Caco-2 (cell line): ENCODE data around the gene PKHD1. TPM values are rescaled to one million over a fixed set of nuclear protein-coding genes. Genes with fewer than 3 reads are reported as not detected.

Experiments
- BruUV-seq: library from RNA; stranded (reverse); fragments of 400-500 nt; replicated peaks from 2 replicates; lab custom pipeline; 2021; lab: Mats Ljungman, UMichigan
- CTCF ChIA-PET: fragments of 300-600 bp; sonication (Branson Sonifier 250); formaldehyde crosslinking; loops from one replicate; lab custom pipeline; 2022; ENCODE audit warnings: antibody characterized with exemption; lab: Charles Lee
- POLR2A ChIA-PET: fragments of 300-600 bp; sonication (Branson Sonifier 250); formaldehyde crosslinking; loops from one replicate; lab custom pipeline; 2022; ENCODE audit warnings: antibody characterized with exemption; lab: Charles Lee
- DNase-seq, 2 experiments: peaks; one replicate each; pipeline versions ENCODE4 v3.0.0 to v3.0.0-alpha.2; 2020 to 2022
- H3K27me3 ChIP-seq: replicated peaks from 2 replicates; pipeline ENCODE4 v1.6.0; 2011; ENCODE audit warnings: low read length; ENCODE audit not compliant: control insufficient read depth, insufficient read depth
- H3K36me3 ChIP-seq: 2 replicates; pipeline ENCODE4 v1.5.1; 2011; ENCODE audit warnings: low read length; ENCODE audit not compliant: control insufficient read depth, insufficient read depth
- H3K4me1 ChIP-seq: fragments of 250-450 bp; sonication (Bioruptor Pico); 2 replicates; pipeline ENCODE4 v1.5.1; 2020; ENCODE audit warnings: mild to moderate bottlenecking
- H3K4me3 ChIP-seq: 2 replicates; pipeline ENCODE4 v1.5.1; 2011; ENCODE audit warnings: low read depth, mild to moderate bottlenecking, control low read depth, low read length
- H3K9me3 ChIP-seq: fragments of 250-450 bp; sonication (Bioruptor Pico); 2 replicates; pipeline ENCODE4 v1.5.1; 2020; ENCODE audit warnings: mild to moderate bottlenecking, moderate library complexity
- H3K27ac Mint-ChIP-seq: one replicate; pipeline ENCODE4 v1.8.0; 2022; ENCODE audit warnings: mixed read lengths; ENCODE audit not compliant: unreplicated experiment
- H3K27me3 Mint-ChIP-seq: one replicate; pipeline ENCODE4 v1.8.0; 2022; ENCODE audit warnings: mixed read lengths; ENCODE audit not compliant: insufficient read depth, unreplicated experiment
- H3K36me3 Mint-ChIP-seq: one replicate; pipeline ENCODE4 v1.8.0; 2022; ENCODE audit warnings: mild to moderate bottlenecking, mixed read lengths; ENCODE audit not compliant: insufficient read depth, unreplicated experiment
- H3K4me1 Mint-ChIP-seq: one replicate; pipeline ENCODE4 v1.8.0; 2022; ENCODE audit warnings: low read depth, mixed read lengths; ENCODE audit not compliant: unreplicated experiment
- H3K4me3 Mint-ChIP-seq: one replicate; pipeline ENCODE4 v1.8.0; 2022; ENCODE audit warnings: mild to moderate bottlenecking, moderate library complexity, mixed read lengths; ENCODE audit not compliant: unreplicated experiment
- H3K9me3 Mint-ChIP-seq: one replicate; pipeline ENCODE4 v1.8.0; 2022; ENCODE audit warnings: mixed read lengths; ENCODE audit not compliant: unreplicated experiment
- intact Hi-C: fragments of 100-400 bp; cut with micrococcal nuclease; formaldehyde crosslinking; loops from one replicate; pipeline ENCODE4 v1.10.0; 2022; ENCODE audit not compliant: unreplicated experiment
- total RNA-seq: library from RNA; stranded (reverse); gene quantifications from 2 replicates; pipeline ENCODE4 v1.2.3, GENCODE V29; 2022
- TF ChIP-seq, protein P1 (sequence below), 2 experiments: fragments of 200-600 bp in 1 of 2; IDR thresholded peaks; 1 replicate in 1 of 2; 2 replicates in 1 of 2; pipeline versions ENCODE4 v1.5.1 to v1.8.0; 2011 to 2022; ENCODE audit warnings: antibody characterized with exemption in 1 of 2, control low read depth in 1 of 2, inconsistent platforms in 1 of 2, low read depth in 1 of 2, low read length in 1 of 2, mild to moderate bottlenecking in 1 of 2, moderate library complexity in 1 of 2; ENCODE audit not compliant: insufficient read depth in 1 of 2, severe bottlenecking in 1 of 2, unreplicated experiment in 1 of 2

The PKHD1 gene
- total RNA-seq, 1 experiment from 2014 or later: 3.3 TPM

DNA sequence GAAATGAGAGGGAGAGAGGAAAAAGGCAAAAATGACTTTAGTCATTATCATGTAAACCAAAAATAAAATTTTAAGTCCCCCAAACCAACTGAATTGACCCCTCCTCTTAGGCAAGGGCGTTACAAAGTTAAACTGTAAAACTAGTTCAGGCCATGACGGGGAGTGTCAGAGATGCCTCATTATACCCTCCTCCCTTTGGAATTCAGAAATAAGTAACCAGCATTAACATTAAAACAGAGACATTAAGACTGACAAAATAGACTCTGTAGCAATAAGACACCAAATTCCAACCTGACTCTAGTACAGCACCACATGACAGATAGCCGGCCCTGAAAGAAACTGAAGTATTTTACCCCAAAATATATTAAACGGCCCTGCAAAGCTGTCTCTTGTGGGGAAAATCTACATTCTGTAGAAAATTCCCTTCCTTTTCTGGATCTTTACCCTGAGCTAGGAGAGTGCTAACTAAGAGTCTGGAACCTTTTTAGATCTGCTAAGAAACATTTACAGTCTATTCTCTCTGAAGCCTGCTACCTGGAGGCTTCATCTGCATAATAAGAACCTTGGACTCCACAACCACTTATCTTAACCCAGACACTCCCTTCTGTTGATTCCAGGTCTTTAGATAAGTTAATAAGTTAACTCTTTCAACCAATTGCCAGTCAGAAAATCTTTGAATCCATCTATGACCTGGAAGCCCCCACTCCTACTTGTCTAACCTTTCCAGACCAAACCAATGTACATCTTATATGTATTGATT, 150.7 kb downstream of the PKHD1 start:
- Histone ChIP-seq H3K4me1 (0 out of 2 replicates have a peak, but pooled peaks cover 7% of the 10 kb centered on the region), H3K27me3 (no peaks in the 10 kb centered on the region), H3K36me3 (no peaks in the 10 kb centered on the region), H3K4me3 (no peak overlapping the region), H3K9me3 (no peaks in the 10 kb centered on the region)
- TF ChIP-seq, protein P1, sequence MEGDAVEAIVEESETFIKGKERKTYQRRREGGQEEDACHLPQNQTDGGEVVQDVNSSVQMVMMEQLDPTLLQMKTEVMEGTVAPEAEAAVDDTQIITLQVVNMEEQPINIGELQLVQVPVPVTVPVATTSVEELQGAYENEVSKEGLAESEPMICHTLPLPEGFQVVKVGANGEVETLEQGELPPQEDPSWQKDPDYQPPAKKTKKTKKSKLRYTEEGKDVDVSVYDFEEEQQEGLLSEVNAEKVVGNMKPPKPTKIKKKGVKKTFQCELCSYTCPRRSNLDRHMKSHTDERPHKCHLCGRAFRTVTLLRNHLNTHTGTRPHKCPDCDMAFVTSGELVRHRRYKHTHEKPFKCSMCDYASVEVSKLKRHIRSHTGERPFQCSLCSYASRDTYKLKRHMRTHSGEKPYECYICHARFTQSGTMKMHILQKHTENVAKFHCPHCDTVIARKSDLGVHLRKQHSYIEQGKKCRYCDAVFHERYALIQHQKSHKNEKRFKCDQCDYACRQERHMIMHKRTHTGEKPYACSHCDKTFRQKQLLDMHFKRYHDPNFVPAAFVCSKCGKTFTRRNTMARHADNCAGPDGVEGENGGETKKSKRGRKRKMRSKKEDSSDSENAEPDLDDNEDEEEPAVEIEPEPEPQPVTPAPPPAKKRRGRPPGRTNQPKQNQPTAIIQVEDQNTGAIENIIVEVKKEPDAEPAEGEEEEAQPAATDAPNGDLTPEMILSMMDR (IDR thresholded peaks at IDR 0.05; ENCODE audit: insufficient read depth in 1 of 2, low read depth in 1 of 2, low read length in 1 of 2, severe bottlenecking in 1 of 2, unreplicated experiment in 1 of 2): no peak
- intact Hi-C loops: no loop called here
- H3K36me3 Mint-ChIP-seq: no peaks in the 10 kb centered on the region
- peaks cover 14% of the 10 kb centered on the region for H3K9me3 Mint-ChIP-seq
- BruUV-seq: no TSS peak
- no peak overlapping the region for H3K27ac Mint-ChIP-seq
- no peaks in the 10 kb centered on the region for H3K27me3 Mint-ChIP-seq
- DNase-seq: no peak
- H3K4me1 Mint-ChIP-seq: no peaks in the 10 kb centered on the region
- POLR2A ChIA-PET: no interaction called here
- CTCF ChIA-PET: no interaction called here
- H3K4me3 Mint-ChIP-seq: no peak overlapping the region

DNA sequence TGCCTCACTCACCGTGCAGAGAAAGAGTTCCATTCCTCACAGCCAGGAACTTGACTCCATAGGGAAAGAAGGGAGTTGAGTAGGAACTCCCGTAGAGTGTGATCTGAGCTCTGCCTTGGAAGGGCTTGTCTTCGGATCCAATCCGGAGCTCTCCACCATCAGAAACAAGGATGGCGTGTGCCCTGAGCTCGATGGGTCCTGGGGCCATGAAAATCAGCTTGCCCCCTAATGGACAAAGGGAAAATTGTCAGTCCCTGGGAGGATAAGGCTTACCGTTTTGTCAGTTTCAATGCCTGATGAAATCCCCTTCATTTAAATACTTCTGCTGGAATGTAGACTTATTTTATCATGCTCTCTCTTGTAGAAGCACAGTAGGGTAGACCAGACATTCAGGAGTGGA, 153.3 kb downstream of the PKHD1 start:
- CTCF ChIA-PET: interaction anchor here (0.9 kb wide), 1 partner anchor 26 kb away, joined by 3 read pairs; no protein-coding TSS in a partner anchor

DNA sequence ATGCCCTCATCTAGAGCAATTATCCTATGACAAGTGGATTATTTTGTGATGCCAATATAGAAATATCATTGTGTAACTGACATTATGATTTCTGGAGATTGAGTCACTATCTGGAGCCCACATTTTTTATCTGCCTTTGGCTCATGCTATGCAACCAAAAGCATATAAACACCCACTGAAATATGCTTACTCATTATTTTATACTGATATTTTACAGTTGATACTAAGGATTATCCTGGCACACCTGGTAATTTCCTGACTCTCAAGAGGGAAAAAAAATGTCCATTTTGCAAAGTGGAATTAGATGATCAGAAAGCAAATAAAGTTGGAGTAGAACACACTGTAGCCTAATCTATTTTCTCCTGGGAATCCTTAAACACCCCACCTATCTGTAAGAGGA, 154.5 kb downstream of the PKHD1 start:
- CTCF ChIA-PET: no interaction called here
- intact Hi-C loops: no loop called here
- Mint-ChIP-seq H3K4me3 (no peak overlapping the region), H3K9me3 (no peaks in the 10 kb centered on the region), H3K27ac (no peak overlapping the region), H3K36me3 (no peaks in the 10 kb centered on the region), H3K27me3 (no peaks in the 10 kb centered on the region), H3K4me1 (no peaks in the 10 kb centered on the region)
- TF ChIP-seq, protein P1 (IDR thresholded peaks at IDR 0.05; ENCODE audit: insufficient read depth in 1 of 2, low read depth in 1 of 2, low read length in 1 of 2, severe bottlenecking in 1 of 2, unreplicated experiment in 1 of 2): no peak
- no peaks in the 10 kb centered on the region for H3K27me3 ChIP-seq
- BruUV-seq: no TSS peak
- no peak for DNase-seq
- H3K36me3 ChIP-seq: no peaks in the 10 kb centered on the region
- H3K9me3 ChIP-seq: no peaks in the 10 kb centered on the region
- no peak overlapping the region for H3K4me3 ChIP-seq
- POLR2A ChIA-PET: no interaction called here
- 0 out of 2 replicates have a peak, but pooled peaks cover 7% of the 10 kb centered on the region for H3K4me1 ChIP-seq

More for the DNA sequence above, 153.3 kb downstream of the PKHD1 start:
- H3K36me3 Mint-ChIP-seq: no peaks in the 10 kb centered on the region
- no peak overlapping the region for H3K27ac Mint-ChIP-seq
- POLR2A ChIA-PET: no interaction called here
- Histone ChIP-seq H3K9me3 (no peaks in the 10 kb centered on the region), H3K36me3 (no peaks in the 10 kb centered on the region), H3K4me3 (no peak overlapping the region), H3K27me3 (no peaks in the 10 kb centered on the region), H3K4me1 (0 out of 2 replicates have a peak, but pooled peaks cover 7% of the 10 kb centered on the region)
- TF ChIP-seq, protein P1 (IDR thresholded peaks at IDR 0.05; ENCODE audit: insufficient read depth in 1 of 2, low read depth in 1 of 2, low read length in 1 of 2, severe bottlenecking in 1 of 2, unreplicated experiment in 1 of 2): no peak
- no peaks in the 10 kb centered on the region for H3K4me1 Mint-ChIP-seq
- peak in 1 of 2 experiments; percentile 8 for DNase-seq
- H3K9me3 Mint-ChIP-seq: peaks cover 8% of the 10 kb centered on the region
- no TSS peak for BruUV-seq
- H3K4me3 Mint-ChIP-seq: no peak overlapping the region
- intact Hi-C loops: loop anchor here (1.0 kb wide), 1 partner anchor 79 kb away; no protein-coding TSS in a partner anchor
- no peaks in the 10 kb centered on the region for H3K27me3 Mint-ChIP-seq
